OCI-LY7 (cell line): ENCODE data around the gene PAK6.

Experiments used
- CTCF ChIP-seq: fragments of 200-600 bp; sonication (generic); conservative IDR thresholded peaks from 2 replicates; pipeline ENCODE4 v1.5.1; 2014; ENCODE audit warnings: mild to moderate bottlenecking, antibody characterized with exemption, low read length, moderate library complexity, mixed read lengths
- EZH2phosphoT487 ChIP-seq: fragments of 200-600 bp; sonication (generic); IDR thresholded peaks from 2 replicates; pipeline ENCODE4 v1.6.1; 2018; ENCODE audit warnings: low read depth, borderline replicate concordance, mild to moderate bottlenecking, mixed run types, antibody characterized with exemption, low read length, moderate library complexity, mixed read lengths

GRCh38 chr15:40259021-40259420, 20.2 kb downstream of the PAK6 start:
- TF ChIP-seq CTCF (no peak), EZH2phosphoT487 (no peak)
